ENCODE measurements around the gene G2E3. TPM values are rescaled to one million over a fixed set of nuclear protein-coding genes. Genes with fewer than 3 reads are reported as not detected.
A peak's percentile ranks its signal among the peaks of the same experiment; 100 is the strongest.
"Not testable (repeated sequence)": the region's sequence is repeated elsewhere in the genome, so short reads cannot be mapped to it uniquely, and the experiment has no call there.

The G2E3 gene
- total RNA-seq, 1 experiment from 2014 or later, result 16.8 TPM

GRCh38 chr14:30623412-30624131 is 64.6 kb downstream of the G2E3 start:
- in situ Hi-C loops (cut with HindIII; ENCODE audit: low pct_unique_long_range_greater_than_20kb, low sequenced_read_pairs), result no loop called here
- no peak for DNase-seq (ENCODE audit: low read depth, low spot score)

DNA sequence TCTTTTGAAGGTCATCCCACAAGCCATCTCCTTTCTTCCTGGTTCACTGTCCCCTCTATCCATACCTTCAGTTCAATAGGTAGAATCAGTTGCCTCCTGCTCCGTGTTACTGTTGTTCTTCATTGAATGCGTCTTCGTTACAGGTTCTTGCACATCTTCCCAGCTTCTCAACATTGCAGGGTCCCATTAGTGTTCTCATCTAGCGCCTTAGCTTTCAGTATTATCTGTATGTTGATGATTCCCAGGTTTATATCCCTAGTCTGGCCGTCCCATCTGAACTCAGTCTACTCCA is 65.1 kb downstream of the G2E3 start:
- no peak for DNase-seq (ENCODE audit: low read depth, low spot score)
- in situ Hi-C loops (cut with HindIII; ENCODE audit: low pct_unique_long_range_greater_than_20kb, low sequenced_read_pairs), result no loop called here

GRCh38 chr14:30625533-30625932 is 66.6 kb downstream of the G2E3 start:
- in situ Hi-C loops (cut with HindIII; ENCODE audit: low pct_unique_long_range_greater_than_20kb, low sequenced_read_pairs), result no loop called here
- no peak for DNase-seq (ENCODE audit: low read depth, low spot score)

DNA sequence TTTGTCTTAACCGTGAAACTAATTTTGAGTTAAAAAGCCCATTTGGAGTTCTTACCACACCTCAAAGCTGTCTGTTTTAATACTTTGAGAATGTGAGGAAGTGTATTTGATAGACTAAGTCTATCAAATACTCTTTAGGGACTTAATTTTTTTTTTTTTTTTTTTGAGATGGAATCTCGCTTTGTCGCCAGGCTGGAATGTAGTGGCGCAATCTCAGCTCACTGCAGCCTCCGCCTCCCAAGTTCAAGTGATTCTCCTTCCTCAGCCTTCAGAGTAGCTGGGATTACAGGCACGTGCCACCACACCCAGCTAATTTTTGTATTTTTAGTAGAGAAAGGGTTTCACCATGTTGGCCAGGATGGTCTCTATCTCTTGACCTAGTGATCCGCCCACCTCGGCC is 70.5 kb downstream of the G2E3 start:
- in situ Hi-C loops (cut with HindIII; ENCODE audit: low pct_unique_long_range_greater_than_20kb, low sequenced_read_pairs); DNase-seq (ENCODE audit: low read depth, low spot score): not testable (repeated sequence)

- DNase-seq (ENCODE audit: low read depth, low spot score), result no peak
- in situ Hi-C loops (cut with HindIII; ENCODE audit: low pct_unique_long_range_greater_than_20kb, low sequenced_read_pairs), result no loop called here
These were observed 71.3 kb downstream of the G2E3 start for GRCh38 chr14:30630248-30630647.

- in situ Hi-C loops (cut with HindIII; ENCODE audit: low pct_unique_long_range_greater_than_20kb, low sequenced_read_pairs), result no loop called here
- no peak for DNase-seq (ENCODE audit: low read depth, low spot score)
These were observed 73.8 kb downstream of the G2E3 start for GRCh38 chr14:30632730-30633129.

DNA sequence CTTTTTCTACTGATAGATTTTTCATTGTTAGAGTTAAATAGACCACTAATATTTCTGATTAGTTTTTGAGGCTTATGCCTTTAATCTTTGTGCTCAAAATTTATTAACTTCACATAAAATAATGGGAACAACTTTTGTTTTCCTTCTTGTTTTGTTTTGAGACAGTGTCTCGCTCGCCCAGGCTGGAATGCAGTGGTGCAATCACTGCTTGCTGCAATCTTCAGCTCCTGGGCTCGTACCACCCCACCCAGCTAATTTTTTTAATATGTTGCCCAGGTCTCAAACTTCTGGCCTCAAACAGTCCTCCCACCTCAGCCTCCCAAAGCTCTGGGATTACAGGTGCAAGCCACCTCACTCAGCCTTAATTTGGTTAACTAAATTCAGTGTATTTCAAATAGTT is 80.0 kb downstream of the G2E3 start:
- no peak for DNase-seq (ENCODE audit: low read depth, low spot score)
- in situ Hi-C loops (cut with HindIII; ENCODE audit: low pct_unique_long_range_greater_than_20kb, low sequenced_read_pairs), result no loop called here

DNA sequence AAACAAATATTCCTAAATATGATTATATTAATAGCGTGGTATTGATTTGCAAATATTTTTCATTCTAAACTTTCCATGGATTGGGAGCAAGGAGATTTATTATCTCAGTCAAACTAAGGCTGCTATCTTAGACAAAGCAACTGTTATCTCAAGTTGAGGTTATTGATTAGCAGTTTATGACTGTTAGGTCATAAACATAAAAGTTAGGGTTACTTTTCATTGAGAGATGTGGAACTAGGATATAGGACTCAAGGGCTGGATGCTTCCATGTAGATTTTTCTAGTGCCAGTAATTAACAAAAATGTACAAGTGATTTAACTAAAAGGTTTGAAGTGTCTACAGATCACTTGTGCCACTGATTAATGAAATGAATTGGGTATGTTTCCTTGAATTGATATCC is 82.2 kb downstream of the G2E3 start:
- DNase-seq (ENCODE audit: low read depth, low spot score), result no peak
- in situ Hi-C loops (cut with HindIII; ENCODE audit: low pct_unique_long_range_greater_than_20kb, low sequenced_read_pairs), result no loop called here

GRCh38 chr14:30644462-30644861 is 85.5 kb downstream of the G2E3 start:
- DNase-seq (ENCODE audit: low read depth, low spot score); in situ Hi-C loops (cut with HindIII; ENCODE audit: low pct_unique_long_range_greater_than_20kb, low sequenced_read_pairs): not testable (repeated sequence)

DNA sequence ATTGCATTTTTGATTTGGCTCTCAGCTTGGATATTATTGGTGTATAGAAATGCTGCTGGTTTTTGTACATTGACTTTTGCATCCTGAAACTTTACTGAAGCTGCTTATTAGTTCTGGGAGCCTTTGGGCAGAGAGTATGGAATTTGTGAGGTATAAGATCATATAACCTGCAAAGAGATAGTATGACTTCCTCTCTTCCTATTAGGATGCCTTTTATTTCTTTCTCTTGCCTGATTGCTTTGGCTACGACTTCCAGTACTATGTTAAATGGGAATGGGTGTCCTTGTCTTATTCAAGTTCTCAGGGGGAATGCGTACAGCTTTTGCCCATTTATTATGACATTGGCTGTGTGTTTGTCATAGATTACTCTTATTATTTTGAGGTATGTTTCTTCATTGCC is 86.6 kb downstream of the G2E3 start:
- in situ Hi-C loops (cut with HindIII; ENCODE audit: low pct_unique_long_range_greater_than_20kb, low sequenced_read_pairs), result no loop called here
- no peak for DNase-seq (ENCODE audit: low read depth, low spot score)

- in situ Hi-C loops (cut with HindIII; ENCODE audit: low pct_unique_long_range_greater_than_20kb, low sequenced_read_pairs), result no loop called here
- DNase-seq (ENCODE audit: low read depth, low spot score), result no peak
These were observed 89.5 kb downstream of the G2E3 start for GRCh38 chr14:30648471-30648870.

DNA sequence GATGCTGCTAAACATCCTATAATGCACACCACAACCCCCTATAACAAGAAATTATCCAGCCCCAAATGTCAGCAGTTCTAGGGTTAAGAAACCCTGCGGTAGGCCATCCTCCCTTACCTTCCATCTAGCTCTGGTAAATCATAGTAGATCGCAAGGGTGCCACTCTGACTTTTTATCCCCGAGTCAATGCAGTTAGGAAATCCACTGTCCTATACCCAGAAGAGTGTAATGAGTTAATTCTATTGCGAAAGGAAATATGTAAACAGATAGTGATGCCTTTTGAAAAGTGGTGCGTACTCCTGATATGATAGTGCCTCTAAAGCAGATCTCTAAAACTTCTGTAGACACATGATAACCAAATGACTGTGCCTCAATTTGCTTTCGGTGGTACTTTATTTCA is 93.0 kb downstream of the G2E3 start:
- in situ Hi-C loops (cut with HindIII; ENCODE audit: low pct_unique_long_range_greater_than_20kb, low sequenced_read_pairs), result no loop called here
- DNase-seq (ENCODE audit: low read depth, low spot score), result no peak

DNA sequence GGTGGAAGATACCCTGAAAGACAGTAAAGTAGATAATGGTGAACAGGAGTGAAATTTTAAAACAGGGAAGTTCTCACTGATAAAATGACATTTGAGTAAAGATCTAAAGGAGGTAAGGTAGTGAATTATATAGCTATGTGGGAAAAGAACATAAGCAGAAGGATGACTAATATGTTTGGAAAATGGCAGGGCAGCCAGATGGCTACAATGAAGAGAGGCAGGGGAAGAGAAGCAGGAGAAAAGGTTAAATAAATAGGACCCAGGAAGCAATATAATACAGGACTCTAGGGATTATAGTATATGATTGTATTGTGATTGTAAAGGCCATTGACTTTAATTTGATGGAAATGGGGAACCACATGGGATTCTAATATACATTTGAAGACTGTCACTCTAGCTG is 96.2 kb downstream of the G2E3 start:
- DNase-seq (ENCODE audit: low read depth, low spot score), result no peak
- in situ Hi-C loops (cut with HindIII; ENCODE audit: low pct_unique_long_range_greater_than_20kb, low sequenced_read_pairs), result no loop called here

- in situ Hi-C loops (cut with HindIII; ENCODE audit: low pct_unique_long_range_greater_than_20kb, low sequenced_read_pairs), result no loop called here
- DNase-seq (ENCODE audit: low read depth, low spot score), result no peak
These were observed 96.7 kb downstream of the G2E3 start for GRCh38 chr14:30655658-30656057.

DNA sequence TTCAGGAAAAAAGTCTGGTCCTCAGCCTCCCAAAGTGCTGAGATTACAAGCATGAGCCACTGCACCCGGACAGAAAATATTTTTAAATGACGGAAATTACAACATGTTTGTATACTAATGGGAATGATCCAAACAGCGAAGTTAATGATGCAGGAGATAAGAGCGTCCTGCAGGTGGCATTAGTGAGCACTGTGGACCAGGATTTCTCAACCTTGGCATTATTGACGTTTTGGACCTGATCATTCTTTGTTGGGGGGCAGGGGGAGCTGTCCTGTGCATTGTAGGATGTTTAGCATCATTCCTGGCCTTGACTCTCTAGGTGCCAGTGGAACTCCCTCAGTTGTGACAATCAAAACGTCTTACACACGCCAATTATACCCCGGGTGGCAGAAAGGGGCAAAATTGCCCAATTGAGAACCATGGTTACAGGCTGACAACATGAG is 97.3 kb downstream of the G2E3 start:
- DNase-seq (ENCODE audit: low read depth, low spot score), result peak; percentile 54
- in situ Hi-C loops (cut with HindIII; ENCODE audit: low pct_unique_long_range_greater_than_20kb, low sequenced_read_pairs), result no loop called here

DNA sequence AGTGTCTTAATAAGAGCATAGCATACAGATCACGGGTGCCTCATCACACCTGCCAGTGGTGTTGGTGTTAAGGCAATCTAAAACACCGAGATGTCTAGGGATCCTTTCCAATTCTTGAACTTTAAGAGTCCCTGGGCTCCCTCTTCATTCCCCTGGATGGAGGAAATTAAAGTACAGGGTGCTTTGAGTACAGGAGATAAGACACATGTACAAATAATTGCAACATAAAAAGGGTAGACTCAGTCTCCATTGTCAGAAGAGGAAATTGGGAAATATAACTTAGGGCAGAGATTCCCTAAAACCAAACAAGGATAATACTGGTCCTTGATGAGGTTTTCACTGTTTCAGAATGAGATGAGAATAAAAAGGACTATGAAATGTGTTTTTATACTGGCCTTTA is 98.1 kb downstream of the G2E3 start:
- in situ Hi-C loops (cut with HindIII; ENCODE audit: low pct_unique_long_range_greater_than_20kb, low sequenced_read_pairs), result no loop called here
- DNase-seq (ENCODE audit: low read depth, low spot score), result no peak

DNA sequence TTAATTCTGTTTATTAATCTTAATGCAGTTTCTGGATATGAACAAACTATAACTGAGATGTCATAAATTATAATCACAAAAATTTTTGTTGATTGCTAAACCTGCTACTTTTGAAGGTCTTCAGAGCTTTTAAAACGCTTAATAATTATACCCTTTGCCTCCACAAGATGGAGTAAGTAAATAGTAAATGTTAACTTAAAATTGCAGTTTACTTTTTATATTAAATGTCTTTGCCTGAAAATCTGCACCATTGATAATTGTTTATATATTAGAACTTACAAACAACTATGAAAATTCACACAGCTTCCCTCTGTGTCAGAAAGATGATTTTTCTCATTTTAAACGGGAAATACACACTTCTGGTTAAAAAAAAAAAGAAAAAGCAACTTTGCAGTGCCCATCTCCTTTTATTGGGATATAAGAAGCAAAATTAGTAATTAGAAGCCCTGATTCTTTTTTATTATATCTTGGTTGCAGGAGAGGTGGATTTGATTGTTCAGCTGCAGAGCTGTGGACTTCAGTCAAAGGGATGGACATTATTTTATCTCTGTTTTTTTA is 98.7 kb downstream of the G2E3 start:
- in situ Hi-C loops (cut with HindIII; ENCODE audit: low pct_unique_long_range_greater_than_20kb, low sequenced_read_pairs), result no loop called here
- DNase-seq (ENCODE audit: low read depth, low spot score), result peak; percentile 12

DNA sequence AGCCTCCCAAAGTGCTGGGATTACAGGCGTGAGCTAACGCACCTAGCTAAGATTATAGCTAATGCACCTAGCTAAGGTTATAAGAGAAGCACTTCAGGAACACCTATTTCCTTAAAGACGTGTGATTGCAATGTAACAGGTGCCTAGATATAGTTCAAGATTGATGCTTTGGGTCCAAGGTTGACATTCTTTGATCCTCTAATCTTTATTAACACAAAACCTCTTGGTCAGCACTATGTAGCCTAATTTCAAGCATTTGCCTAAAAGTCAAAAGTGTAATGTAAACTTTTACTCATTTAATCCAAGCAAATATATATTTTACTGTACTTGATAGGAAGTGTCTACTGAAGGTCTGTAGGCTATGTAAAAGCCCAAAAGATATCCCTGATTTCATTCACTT is 99.7 kb downstream of the G2E3 start:
- in situ Hi-C loops (cut with HindIII; ENCODE audit: low pct_unique_long_range_greater_than_20kb, low sequenced_read_pairs), result no loop called here
- no peak for DNase-seq (ENCODE audit: low read depth, low spot score)

- in situ Hi-C loops (cut with HindIII; ENCODE audit: low pct_unique_long_range_greater_than_20kb, low sequenced_read_pairs), result no loop called here
- no peak for DNase-seq (ENCODE audit: low read depth, low spot score)
These were observed 110.6 kb downstream of the G2E3 start for GRCh38 chr14:30669594-30669993.

Measured in SK-MEL-5 (cell line).